GM19324 (cell line): ENCODE data around the gene RICTOR.
"Not testable (repeated sequence)": the region's sequence is repeated elsewhere in the genome, so short reads cannot be mapped to it uniquely, and the experiment has no call there.

Source experiments
- ATAC-seq: cut with Tn5 transposase; IDR thresholded peaks from one replicate; pipeline ENCODE4 v1.9.1; 2021; ENCODE audit warnings: mild to moderate bottlenecking, moderate library complexity; ENCODE audit not compliant: unreplicated experiment, low FRiP score

The RICTOR gene

DNA sequence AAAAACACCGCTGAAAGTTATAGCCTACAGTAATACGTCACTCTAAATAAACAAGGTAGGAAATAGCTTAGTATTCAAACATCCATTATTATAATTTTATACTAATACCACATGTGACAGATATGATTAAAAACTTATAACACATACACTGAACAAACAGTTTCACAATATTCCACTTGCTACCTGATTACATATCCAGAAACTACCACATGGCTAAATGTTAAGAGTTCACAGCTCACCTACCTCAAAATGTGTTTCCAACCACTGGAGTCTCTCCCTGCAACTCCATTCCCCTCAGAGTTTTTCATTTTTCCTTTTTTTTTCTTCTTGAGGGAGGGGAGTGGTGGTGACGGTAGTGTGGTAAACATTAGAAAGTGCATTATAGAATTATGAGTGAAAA, 12.1 kb downstream of the RICTOR start:
- ATAC-seq = no peak

GRCh38 chr5:39059064-39059463, 15.1 kb downstream of the RICTOR start:
- ATAC-seq = no peak

DNA sequence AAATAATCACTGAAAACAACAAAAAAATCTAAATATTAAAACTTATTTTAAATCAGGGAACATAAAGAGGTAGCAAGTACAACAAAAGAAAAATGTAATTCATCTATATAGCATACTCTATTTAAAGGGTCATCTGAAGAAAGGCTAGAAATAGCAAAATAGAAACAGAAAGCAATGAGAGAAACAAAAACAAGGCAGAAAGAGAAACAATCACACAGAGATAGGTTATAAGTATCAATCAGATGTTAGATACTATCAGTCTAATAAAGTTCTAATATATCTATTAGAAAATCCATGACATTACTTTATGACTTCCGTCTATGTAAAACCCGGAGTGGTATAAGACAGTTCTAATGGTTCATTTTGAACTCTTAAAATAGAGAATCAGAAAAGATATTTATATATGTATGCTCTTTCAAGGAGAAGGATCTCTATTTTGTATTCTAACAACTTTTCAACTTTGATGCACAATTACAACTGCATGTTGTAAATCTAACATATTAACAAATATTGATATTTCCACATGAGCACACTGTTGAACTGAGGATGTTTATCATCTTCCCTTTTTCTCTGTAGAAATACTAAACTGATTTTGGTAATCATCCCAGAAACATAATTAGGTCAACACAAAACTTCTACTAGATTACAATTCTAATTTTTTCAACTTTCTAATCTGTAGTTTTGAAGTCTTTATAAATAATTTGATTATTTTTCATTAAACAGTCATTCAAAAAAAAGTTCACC, 15.8 kb downstream of the RICTOR start:
- peak; percentile 85 for ATAC-seq

DNA sequence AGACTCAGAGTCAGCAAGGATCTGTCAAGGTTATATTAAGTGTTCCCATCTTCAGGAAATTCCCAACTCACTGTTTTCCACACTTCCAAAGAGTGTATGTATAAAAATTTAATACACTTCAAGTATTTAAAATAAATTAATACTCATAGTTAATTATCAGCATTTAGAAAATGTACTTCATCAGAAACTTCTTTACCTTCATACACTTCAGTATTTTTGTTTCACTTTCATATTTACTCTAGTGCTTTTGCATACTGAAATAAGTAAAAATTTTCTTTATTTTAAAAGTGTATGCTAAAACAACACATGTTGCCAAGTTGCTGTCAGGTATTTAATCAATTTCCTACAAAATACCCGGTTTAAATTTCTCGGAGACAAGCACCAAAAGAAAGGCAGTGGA, 16.5 kb downstream of the RICTOR start:
- peak; percentile 32 for ATAC-seq

GRCh38 chr5:39055768-39056398, 18.3 kb downstream of the RICTOR start:
- ATAC-seq = no peak

GRCh38 chr5:39055027-39055767, 19.0 kb downstream of the RICTOR start:
- ATAC-seq = no peak

GRCh38 chr5:39053189-39053588, 21.0 kb downstream of the RICTOR start:
- no peak for ATAC-seq

DNA sequence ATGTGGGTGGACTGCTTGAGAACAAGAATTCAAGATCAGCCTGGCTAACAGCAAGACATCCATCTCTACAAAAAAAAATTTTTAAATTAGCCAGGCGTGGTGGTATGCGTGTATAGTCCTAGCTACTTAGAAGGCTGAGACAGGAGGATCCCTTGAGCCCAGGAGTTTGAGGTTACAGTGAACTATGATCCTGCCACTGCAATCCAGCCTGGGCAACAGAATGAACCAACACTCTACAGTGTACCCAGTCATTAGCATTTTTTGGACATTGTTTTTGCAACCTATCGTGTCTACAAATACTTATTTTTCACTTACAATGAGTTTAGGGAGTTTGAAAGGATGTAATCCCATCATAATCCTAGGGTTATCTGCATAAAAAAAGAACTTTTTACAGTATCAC, 22.1 kb downstream of the RICTOR start:
- ATAC-seq = no peak

DNA sequence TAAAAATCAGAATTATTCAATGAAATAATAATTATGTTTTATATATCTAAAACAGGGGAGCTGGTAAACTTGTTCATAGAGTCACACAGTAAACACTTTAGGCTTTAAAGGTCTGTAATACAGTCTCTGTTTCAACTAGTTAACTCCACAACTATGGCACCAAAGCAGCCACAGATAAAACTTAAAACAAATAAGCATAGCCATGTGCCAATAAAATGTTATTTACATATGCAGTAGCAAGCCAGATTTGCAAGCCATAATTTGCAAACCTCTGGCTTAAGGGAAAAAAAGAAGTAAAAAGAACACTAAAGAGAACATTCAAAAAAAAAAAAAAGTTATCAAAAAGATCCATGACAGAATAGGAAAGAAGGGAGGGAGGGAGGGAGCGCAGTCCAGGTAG, 24.9 kb downstream of the RICTOR start:
- ATAC-seq = no peak

DNA sequence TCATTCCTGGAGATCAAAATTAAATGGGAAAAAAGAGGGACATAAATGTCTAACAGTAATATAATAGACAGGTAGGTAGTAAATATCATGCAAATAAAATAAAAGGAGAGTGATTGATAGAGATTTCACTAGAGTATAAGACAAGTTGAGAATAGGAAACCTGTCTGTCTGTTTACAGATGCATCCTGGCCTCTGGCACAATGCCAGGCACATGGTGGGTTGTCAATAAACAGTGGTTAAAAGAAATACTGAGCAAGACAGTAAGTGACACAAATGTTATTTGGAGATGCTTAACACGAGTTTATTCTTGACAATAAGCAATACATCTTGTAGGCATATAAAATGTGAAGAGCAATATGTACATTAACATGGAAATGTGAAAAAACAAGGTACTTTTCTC, 33.3 kb downstream of the RICTOR start:
- ATAC-seq = no peak

- ATAC-seq = not testable (repeated sequence)
These were observed 39.7 kb downstream of the RICTOR start for GRCh38 chr5:39034493-39034892.

DNA sequence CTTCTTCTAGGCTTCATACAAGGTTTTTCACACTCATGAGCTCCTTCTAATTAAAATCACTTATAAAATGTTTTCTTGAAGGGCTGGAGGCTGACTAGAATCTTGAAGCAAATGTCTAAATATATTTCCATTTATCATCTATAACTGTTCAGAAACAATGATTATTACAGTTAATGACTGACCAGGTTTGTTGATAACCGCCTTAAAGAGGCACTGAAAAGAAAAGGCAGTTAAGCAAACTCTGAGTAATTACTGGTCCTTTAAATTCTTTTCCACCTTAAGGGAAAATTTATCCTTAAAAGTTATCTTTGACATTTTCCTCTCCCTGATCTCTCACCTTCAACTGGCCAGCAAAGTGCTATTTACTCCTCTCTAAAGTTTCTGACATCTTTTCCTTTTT, 43.2 kb downstream of the RICTOR start:
- no peak for ATAC-seq

DNA sequence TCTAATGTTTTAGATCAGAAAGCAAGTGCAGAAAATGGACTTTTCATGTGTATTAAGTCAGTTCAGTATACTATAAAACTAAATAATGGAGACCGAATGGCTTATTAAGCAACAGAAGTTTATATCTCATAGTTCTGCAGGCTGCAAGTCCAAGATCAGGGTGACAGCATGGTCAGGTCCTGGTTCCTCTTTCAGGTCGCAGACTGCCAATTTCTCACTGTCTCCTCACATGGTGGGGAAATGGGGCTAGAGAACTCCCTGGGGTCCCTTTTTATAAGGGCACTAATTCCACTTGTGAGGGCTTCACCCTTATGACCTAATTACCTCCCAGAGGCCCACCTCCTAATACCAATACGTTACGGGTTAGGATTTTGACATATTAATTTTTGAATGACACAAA, 48.7 kb downstream of the RICTOR start:
- no peak for ATAC-seq

DNA sequence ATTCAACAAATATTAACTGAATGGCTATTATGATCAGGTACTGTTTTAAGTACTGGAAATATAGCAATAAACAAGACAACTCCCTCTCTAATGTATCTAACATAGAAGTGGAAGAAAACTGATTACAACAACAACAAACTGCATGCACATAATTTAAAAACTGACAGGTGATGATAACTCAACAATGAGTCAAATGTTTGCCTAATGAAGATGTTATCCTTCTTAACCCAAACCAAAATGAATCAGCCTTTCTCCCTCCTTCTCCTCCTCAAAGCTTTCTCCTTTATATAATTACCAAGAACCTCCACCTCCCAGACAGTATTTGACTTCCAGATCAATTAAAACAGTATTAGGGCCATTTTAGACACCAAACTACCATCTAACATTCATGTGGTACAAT, 49.3 kb downstream of the RICTOR start:
- ATAC-seq = no peak

DNA sequence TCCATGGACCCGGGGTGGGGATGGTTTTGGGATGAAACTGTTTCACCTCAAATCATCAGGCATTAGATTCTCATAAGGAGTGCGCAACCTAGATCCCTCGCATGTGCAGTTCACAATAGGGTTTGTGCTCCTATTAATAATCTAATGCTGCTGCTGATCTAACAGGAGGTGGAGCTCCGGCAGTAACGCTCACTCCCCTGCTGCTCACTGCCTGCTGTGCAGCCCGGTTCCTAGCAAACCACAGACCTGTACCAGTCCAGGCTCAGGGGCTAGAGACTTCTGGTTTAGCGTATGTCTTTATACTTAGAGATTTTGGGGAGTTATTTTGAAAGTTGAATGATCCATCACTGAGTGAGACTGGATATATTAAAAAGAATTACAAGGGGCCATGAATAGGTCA, 50.2 kb downstream of the RICTOR start:
- ATAC-seq = no peak

- no peak for ATAC-seq
These were observed 51.1 kb downstream of the RICTOR start for GRCh38 chr5:39023121-39023520.

DNA sequence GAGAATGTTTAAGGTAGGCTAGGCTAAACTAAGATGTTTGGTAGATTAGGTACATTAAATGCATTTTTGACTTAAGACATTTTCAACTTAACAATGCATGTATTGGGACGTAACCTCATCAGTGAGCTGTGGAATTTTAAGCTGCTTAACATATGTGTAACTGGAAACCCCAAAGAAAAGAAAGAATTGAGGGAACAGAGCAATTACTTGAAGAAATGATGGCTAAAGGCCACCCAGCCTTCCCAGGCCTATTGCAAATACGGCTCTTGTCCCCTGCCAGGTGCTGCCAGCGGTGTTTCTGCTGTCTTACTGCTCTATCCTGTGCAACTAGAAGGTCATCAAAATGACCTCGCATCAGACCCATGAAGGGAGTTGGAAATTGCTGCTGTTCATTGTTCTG, 52.0 kb downstream of the RICTOR start:
- no peak for ATAC-seq

DNA sequence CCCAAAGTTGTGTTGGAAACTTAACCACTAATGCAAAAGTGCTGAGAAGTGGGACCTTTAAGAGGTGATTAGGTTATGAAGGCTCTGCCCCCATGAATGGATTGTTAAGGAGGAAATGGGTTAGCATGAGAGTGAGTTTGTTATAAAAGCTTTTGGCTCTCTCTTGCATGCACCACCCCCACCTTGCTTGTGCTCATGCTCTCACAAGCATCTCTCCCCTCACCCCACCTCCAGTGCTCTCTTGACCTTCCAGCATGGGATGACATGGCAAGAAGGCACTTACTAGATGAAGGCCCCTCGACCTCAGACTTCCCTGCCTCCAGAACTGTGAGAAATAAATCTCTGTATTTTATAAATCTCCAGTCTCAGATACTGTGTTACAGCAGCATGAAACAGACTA, 52.8 kb downstream of the RICTOR start:
- ATAC-seq = no peak

DNA sequence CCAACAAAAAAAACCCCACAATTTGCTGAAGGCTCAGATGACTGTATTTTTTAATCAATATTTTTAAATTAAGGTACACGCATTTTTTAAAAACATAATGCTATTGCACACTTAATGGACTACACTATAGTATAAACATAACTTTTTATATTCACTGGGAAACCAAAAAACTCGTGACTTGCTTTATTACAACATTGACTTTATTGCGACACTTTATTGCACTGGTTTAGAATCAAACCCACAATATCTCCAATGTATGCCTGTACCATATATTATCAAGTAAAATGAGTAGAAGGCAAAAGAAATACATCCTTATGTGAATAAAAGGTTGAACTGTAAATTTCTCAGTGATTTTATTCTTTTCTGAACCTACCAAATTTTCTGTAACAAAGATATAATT, 53.7 kb downstream of the RICTOR start:
- ATAC-seq = no peak

DNA sequence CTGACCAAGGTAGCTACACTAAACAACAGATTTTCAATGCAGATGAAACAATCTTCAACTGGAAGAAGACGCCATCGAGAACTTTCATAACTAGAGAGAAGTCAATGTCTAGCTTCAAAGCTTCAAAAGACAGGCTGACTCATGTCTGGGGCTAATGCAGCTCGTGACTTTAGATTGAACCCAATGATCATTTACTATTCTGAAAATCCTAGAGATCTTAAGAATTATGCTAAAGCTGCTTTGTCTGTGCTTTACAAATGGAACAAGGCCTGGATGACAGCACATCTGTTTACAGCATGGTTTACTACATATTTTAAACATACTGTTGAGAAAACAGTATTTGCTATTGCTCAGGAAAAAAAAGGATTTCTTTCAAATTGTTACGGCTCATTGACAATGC, 54.9 kb downstream of the RICTOR start:
- ATAC-seq = no peak

DNA sequence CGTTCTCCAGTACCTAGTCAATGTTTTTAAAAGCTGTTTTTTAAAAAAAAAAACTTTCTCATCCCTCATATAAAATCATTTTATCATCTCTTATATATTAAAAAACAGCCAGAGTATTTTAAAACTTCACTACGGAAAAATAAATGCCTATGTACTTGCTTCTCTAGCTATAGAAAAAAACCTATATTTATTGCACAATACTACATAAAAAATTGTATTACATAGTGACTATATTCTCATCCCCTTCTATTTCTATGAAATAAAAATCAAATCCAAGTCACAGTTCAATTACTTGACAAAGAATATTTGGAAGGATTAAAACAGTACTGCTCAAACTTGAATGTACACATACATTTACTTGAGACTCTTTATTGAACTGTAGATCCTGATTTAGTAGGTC, 56.7 kb downstream of the RICTOR start:
- no peak for ATAC-seq
